ENCODE results near the gene FZD2.
"Not testable (repeated sequence)": the region's sequence is repeated elsewhere in the genome, so short reads cannot be mapped to it uniquely, and the experiment has no call there.

The FZD2 gene

DNA sequence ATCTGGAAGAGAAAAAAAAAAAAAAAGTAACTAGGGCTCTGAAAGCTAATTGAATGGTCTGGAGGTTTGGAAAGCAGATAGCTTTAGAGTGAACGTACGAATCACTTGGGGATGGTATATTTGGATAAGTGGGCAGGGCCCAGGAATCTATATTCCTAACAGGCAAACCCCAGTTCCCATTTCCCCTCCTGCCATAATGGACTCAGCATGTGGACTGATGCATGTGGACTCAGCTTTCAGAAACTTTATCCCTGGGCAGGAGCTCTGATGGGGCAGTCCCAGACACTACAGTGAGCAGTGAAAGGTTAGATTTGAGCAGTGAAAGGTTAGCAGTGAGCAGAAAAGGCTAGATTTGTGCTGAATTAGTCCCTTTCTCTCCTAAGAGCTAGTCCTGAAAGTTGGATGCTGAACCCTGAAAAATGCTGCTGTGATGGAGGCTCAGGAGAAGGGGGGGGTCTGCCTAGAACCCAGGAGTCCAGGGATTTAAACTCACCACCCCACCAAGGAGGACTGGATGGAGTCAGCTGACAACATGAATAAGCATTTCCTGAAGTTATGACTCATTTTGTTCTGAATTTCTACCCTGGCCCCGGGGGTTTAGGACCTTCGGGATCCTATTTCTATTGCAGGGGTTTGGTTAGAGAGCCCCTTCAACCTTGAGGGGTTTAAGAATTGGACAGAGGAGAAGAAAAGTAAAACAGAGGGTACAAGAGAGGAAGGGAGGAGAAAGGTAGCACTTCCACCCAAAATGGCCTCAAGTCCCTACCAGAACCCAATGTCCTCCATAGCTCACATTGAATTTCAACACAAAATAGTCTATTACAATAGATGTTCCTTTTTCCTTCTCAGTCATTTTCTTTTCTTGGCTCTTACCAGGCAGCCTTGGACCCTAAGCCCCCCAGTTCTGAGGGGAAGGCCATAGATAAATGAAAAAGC, 10.3 kb upstream of the FZD2 start:
- no peak for DNase-seq (ENCODE audit: low read depth)

DNA sequence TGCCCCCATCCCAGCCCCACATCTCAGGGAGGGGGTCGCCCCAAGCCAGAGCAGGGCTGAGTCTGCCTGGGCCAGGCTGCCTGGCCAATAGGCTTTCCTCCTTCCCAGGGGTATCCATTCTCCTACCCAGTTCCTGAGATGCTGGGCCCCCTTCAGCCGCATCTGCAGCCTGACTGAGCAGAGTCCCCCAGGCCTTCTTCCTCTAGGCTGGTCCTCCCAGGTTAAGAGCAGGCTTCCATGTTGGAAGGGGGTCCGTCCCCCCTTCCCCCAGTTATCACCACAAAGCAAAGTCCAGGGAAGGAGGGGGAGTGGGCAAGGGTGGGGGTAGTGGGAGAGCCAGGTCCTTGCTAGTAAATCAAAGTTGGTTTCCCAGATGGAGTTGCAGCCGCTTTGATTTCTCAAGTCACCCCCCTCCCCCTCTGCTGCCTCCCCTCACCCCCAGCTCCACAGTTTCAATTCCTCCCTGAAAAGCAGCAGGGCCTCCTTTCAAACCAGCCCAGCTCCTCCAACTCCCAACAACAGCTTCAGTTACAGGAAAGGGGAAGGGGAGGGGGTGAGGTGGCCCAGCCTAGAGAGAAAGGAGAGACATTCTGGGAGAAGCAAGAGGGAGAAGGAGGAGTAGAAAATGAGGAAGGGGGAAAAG, 9.5 kb upstream of the FZD2 start:
- no peak for DNase-seq (ENCODE audit: low read depth)

- no peak for DNase-seq (ENCODE audit: low read depth)
Measured at GRCh38 chr17:44548376-44549230, 8.7 kb upstream of the FZD2 start.

DNA sequence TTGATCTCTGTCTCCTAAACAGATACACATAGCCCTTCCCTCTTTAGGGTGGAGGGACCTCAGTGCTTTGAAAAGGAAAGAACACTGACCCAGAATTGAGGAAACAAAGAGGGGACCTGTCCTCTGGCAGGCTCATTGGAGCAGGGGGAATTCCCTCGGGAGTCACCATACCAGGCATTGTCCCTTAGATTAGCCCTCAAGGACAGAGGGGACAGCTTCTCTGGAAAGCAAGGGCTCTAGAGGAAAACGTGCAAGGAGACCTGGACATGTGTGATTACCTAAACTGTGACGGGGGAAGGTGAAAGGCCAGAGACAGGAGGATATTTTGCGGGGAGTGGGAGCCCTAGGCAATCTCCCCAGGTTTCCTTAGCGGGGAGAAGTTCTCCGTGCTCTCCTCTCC, 7.6 kb upstream of the FZD2 start:
- DNase-seq (ENCODE audit: low read depth), result no peak

DNA sequence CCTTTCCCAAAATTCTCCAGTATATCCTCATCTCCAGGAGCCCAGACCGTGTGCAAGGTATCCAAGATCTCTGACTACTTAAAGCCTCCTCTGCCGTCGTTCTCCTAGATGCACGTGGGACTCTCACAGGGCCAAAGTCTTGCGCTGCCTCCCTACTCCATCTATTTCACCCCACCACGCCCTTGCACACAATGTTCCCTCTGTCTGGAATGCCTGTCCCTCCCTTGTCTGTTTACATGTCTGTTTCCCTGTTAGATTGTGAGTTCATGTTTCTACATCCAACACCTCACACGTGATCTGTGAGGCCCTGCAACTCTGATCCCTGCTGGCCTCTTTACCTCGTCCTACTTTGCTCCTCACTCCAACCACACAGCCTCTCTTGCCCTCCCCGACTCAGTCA, 4.9 kb upstream of the FZD2 start:
- DNase-seq (ENCODE audit: low read depth), result no peak

GRCh38 chr17:44555099-44555498, 2.2 kb upstream of the FZD2 start:
- no peak for DNase-seq (ENCODE audit: low read depth)

DNA sequence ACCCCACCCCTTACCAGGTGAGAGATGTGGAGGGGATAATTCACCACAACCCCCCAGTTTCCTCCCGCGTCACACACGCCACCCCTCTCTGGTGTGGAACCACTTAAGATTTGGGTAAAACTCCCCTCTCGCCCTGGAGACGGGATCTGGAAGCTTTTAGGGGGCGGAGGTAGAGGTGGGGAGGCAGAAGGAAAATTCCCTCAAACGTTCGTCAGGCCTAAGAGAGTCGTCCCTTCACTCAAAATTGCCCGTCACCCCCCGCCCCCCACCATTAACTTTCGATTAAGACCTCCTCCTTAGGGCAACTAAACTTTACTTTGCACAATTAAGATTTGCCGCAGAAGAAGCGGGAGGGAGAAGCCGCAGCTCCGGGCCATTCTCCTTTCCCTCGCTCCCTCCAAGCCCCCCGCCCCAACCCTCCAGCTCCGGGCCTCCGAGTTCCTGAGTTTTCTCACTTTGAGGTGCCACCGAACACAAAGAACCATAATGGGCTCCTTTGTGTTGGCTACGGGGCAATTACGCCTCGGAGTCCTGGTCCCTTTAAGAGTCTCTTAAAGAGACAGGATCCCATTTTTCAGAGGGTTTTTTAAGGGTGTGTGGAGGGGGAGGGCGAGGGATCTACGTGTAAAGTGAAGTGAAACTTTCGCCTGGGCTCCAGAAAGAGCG, 985 bp upstream of the FZD2 start:
- DNase-seq (ENCODE audit: low read depth), result no peak

- no peak for DNase-seq (ENCODE audit: low read depth)
Measured at GRCh38 chr17:44557651-44558285, 484 bp downstream of the FZD2 start.

DNA sequence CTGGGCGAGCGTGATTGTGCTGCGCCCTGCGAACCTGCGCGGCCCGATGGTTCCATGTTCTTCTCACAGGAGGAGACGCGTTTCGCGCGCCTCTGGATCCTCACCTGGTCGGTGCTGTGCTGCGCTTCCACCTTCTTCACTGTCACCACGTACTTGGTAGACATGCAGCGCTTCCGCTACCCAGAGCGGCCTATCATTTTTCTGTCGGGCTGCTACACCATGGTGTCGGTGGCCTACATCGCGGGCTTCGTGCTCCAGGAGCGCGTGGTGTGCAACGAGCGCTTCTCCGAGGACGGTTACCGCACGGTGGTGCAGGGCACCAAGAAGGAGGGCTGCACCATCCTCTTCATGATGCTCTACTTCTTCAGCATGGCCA, 1.0 kb downstream of the FZD2 start:
- DNase-seq (ENCODE audit: low read depth), result no peak

GRCh38 chr17:44558710-44559633, 1.7 kb downstream of the FZD2 start:
- DNase-seq (ENCODE audit: low read depth), result no peak

DNA sequence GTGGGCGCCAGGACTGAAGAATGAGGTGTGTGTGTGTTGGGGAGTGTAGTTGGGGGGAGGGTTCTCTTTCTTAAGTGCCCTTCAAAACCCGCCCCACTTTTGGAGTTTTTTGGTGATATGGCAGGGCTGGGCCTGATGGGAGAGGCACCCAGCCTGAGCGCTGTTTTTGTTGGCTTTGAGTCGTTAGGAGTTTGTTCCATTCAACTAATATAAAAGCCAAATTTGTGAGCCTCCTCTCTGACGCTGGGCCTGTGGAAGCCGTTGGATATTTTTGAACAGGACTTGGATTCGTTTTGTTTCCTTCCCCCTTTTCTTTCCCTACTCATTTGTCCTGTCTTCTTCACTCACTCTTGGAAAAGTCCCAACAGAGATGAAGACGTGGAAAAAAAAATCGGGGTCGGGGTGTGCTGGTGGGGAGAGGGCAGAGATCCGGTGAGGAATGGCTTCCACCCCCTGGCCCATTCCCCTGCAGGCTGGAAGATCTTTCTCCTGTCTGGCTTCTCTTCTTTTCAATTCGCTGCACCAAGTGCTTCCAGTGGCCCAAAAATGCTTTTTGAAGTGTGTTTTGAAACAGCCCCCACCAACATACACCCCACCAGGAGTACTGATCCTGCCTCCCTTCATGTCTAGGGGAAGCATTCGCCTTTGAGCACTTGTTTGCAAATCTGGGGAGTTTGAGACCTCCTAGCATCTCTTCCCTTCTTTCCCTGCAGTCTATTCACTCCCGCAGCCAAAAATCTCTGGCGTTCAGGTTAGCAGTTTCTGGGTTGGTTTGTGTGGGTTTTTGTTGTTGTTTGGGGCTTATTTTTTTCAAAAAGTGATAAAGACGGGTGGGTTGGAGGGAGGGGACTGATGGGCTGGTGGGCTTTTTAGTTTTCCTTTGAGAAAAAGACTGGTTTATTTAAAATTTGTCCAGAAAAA, 2.6 kb downstream of the FZD2 start:
- no peak for DNase-seq (ENCODE audit: low read depth)

DNA sequence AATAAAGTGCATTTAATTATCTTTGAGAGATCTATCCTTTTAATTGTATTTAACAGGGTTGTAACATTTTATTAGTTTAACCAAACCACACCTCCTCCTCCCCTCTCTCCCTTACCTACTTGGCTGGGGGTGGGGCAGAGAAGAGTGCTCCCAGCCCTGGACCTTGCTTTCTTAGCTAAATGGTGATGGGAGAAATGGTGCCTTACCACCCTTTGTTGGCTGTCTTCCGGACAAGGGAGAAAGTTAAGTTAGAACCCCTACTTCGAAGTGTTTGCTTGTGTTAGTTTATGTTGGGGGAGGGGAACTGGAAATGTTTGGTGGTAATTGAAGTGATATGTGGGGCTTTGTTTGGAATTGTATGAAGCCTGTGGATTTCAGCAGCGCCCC, 3.9 kb downstream of the FZD2 start:
- DNase-seq (ENCODE audit: low read depth), result no peak

- DNase-seq (ENCODE audit: low read depth), result no peak
Measured at GRCh38 chr17:44564429-44564828, 7.1 kb downstream of the FZD2 start.

GRCh38 chr17:44565866-44566443, 8.7 kb downstream of the FZD2 start:
- DNase-seq (ENCODE audit: low read depth), result no peak

DNA sequence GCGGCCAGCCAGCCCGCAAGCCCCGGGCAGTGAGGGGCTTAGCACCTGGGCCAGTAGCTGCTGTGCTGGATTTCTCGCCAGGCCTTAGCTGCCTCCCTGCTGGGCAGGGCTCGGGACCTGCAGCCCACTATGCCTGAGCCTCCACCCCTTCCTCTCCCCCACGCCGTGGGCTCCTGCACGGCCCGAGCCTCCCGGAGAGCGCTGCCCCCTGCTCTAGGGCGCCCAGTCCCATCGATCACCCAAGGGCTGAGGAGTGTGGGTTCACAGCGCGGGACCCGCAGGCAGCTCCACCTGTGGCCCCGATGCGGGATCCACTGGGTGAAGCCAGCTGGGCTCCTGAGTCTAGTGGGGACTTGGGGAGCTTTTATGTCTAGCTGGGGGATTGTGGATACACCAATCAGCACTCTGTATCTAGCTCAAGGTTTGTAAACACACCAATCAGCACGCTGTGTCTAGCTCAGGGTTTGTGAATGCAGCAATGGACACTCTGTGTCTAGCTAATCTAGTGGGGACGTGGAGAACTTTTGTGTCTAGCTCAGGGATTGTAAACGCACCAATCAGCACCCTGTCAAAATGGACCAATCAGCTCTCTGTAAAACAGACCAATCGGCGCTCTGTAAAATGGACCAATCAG, 11.1 kb downstream of the FZD2 start:
- not testable (repeated sequence) for DNase-seq (ENCODE audit: low read depth)

DNA sequence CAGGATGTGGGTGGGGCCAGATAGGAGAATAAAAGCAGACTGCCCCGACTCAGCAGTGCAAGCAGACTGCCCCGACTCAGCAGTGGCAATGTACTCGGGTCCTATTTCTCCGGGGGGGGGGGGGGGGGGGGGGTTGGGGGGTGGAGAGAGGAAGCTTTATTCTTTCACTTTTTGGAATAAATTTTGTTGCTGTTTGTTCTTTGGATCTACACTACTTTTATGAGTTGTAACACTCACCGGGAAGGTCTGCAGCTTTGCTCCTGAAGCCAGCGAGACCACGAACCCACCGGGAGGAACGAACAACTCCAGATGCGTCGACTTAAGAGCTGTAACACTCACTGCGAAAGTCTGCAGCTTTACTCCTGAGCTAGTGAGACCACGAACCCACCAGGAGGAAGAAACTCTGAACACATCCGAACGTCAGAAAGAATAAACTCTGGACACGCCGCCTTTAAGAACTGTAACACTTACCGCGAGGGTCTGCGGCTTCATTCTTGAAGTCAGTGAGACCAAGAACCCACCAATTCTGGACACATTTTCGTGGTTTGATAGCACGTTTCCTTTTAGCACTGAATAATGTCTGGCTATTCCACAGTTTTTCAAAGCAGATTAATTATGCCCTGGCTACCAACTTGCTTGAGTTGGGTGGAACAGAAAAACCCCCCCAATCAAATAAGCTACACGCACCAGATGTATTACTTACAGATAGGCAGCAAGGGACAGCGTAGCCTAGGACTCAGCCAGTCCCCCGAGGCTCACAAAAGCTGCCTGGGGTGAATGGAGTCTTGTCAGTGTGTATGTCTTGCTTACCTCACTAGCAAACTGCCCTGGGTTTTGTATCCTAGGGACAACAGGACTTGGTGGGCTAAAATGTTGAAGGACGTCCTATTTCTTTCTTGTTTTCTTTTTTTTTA, 11.9 kb downstream of the FZD2 start:
- no peak for DNase-seq (ENCODE audit: low read depth)

- no peak for DNase-seq (ENCODE audit: low read depth)
Measured at GRCh38 chr17:44572801-44573200, 15.5 kb downstream of the FZD2 start.

Data from stimulated activated CD8-positive, alpha-beta memory T cell treated with anti-CD3 and anti-CD28 coated beads, Interleukin-15, amount 100 ng/mL, for 24 hours (primary cell).